Measurements from ENCODE around the gene MTG1.
"Not testable (repeated sequence)": the region's sequence is repeated elsewhere in the genome, so short reads cannot be mapped to it uniquely, and the experiment has no call there.

DNA sequence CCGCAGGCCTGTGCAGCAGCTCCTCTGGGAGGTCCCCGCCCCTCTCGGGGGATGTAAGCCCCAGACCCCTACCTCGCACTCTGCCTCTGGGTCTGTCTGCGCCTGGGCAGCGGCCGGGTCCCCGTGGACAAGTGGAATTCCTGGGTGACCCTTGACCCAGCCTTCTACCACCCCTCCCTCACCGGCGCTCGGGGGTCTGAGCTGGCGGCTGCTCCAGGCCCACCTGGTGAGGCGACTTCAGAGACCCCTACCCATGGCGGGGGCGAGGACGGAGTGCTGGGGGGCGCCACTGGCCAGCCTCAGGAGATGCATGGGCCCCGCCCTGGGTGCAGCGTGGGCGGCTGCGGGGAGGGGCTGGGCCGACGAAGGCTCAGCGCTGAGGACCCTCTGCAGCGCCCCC is 38.8 kb downstream of the MTG1 start:
- not testable (repeated sequence) for TF ChIP-seq EZH2 (IDR thresholded peaks at IDR 0.05; ENCODE audit: borderline replicate concordance, low read length)
- TF ChIP-seq, protein P1, sequence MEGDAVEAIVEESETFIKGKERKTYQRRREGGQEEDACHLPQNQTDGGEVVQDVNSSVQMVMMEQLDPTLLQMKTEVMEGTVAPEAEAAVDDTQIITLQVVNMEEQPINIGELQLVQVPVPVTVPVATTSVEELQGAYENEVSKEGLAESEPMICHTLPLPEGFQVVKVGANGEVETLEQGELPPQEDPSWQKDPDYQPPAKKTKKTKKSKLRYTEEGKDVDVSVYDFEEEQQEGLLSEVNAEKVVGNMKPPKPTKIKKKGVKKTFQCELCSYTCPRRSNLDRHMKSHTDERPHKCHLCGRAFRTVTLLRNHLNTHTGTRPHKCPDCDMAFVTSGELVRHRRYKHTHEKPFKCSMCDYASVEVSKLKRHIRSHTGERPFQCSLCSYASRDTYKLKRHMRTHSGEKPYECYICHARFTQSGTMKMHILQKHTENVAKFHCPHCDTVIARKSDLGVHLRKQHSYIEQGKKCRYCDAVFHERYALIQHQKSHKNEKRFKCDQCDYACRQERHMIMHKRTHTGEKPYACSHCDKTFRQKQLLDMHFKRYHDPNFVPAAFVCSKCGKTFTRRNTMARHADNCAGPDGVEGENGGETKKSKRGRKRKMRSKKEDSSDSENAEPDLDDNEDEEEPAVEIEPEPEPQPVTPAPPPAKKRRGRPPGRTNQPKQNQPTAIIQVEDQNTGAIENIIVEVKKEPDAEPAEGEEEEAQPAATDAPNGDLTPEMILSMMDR (IDR thresholded peaks at IDR 0.05; ENCODE audit: low read length): not testable (repeated sequence)
